Smooth muscle cell (in vitro differentiated cells): ENCODE results near the gene CUX1. TPM values are rescaled to one million over a fixed set of nuclear protein-coding genes. Genes with fewer than 3 reads are reported as not detected.
A peak's percentile ranks its signal among the peaks of the same experiment; 100 is the strongest.

Experiments used
- DNase-seq: peaks from one replicate; lab custom pipeline; 2025; ENCODE audit not compliant: unreplicated experiment; lab: John Stamatoyannopoulos, UW
- H2AFZ ChIP-seq: fragments of 200-600 bp; sonication (generic); 2 replicates; pipeline ENCODE4 v1.6.0; 2016; ENCODE audit warnings: antibody characterized with exemption, low read depth, mild to moderate bottlenecking
- H3F3A ChIP-seq: fragments of 200-600 bp; sonication (generic); 2 replicates; pipeline ENCODE4 v1.6.0; 2017; ENCODE audit warnings: antibody characterized with exemption, low read depth
- H3K27ac ChIP-seq: fragments of 200-600 bp; sonication (generic); 2 replicates; pipeline ENCODE4 v1.5.1; 2016; ENCODE audit warnings: low read depth, mild to moderate bottlenecking
- H3K27me3 ChIP-seq: fragments of 200-600 bp; sonication (generic); 2 replicates; pipeline ENCODE4 v1.6.1; 2016; ENCODE audit warnings: low read depth, mild to moderate bottlenecking
- H3K36me3 ChIP-seq: fragments of 200-600 bp; sonication (generic); 2 replicates; pipeline ENCODE4 v1.5.1; 2016; ENCODE audit warnings: low read depth
- H3K4me1 ChIP-seq: fragments of 200-600 bp; sonication (generic); 2 replicates; pipeline ENCODE4 v1.5.1; 2016; ENCODE audit warnings: low read depth
- H3K4me2 ChIP-seq: fragments of 200-600 bp; sonication (generic); 2 replicates; pipeline ENCODE4 v1.6.0; 2016; ENCODE audit warnings: mild to moderate bottlenecking
- H3K4me3 ChIP-seq: fragments of 200-600 bp; sonication (generic); 2 replicates; pipeline ENCODE4 v1.5.1; 2016; ENCODE audit warnings: mild to moderate bottlenecking
- H3K79me2 ChIP-seq: fragments of 200-600 bp; sonication (generic); 2 replicates; pipeline ENCODE4 v1.6.0; 2016; ENCODE audit warnings: low read depth, mild to moderate bottlenecking
- H3K9ac ChIP-seq: fragments of 200-600 bp; sonication (generic); 2 replicates; pipeline ENCODE4 v1.6.0; 2016; ENCODE audit warnings: low read depth
- H3K9me3 ChIP-seq: fragments of 200-600 bp; sonication (generic); replicated peaks from 2 replicates; pipeline ENCODE4 v1.5.1; 2016; ENCODE audit warnings: low read depth
- H4K20me1 ChIP-seq: fragments of 200-600 bp; sonication (generic); 2 replicates; pipeline ENCODE4 v1.6.0; 2016; ENCODE audit warnings: low read depth
- CTCF ChIP-seq: fragments of 200-600 bp; sonication (generic); IDR thresholded peaks from 2 replicates; pipeline ENCODE4 v1.5.1; 2017; ENCODE audit warnings: borderline replicate concordance, mild to moderate bottlenecking, antibody characterized with exemption; ENCODE audit not compliant: insufficient read depth, poor library complexity, severe bottlenecking
- WGBS: methylation state at CpG from one replicate; pipeline ENCODE4 v1.1.7; 2016; ENCODE audit warnings: low lambda C conversion rate; 5-methylcytosine and 5-hydroxymethylcytosine counted together
- polyA plus RNA-seq: library from polyadenylated mRNA; unstranded; fragments of >200 nt; fragmentation: Nextera tagmentation; extraction: Ambion mirVana; gene quantifications from 2 replicates; pipeline ENCODE4 v1.2.1, GENCODE V29; 2016
- total RNA-seq: library from RNA; depleted of rRNA; stranded (reverse); fragments of >200 nt; gene quantifications from 2 replicates; pipeline ENCODE4 v1.2.3, GENCODE V29; 2014

The CUX1 gene
- total and polyA plus RNA-seq, 2 experiments from 2014 or later: 56.3 to 78.4 TPM

GRCh38 chr7:101916041-101916800 lies 98.8 kb downstream of the CUX1 start:
- H3K27ac ChIP-seq: peak overlapping the region; percentile 21
- DNase-seq: no peak
- no peak for TF ChIP-seq CTCF
- no peaks in the 10 kb centered on the region for H3K27me3 ChIP-seq
- no peak overlapping the region for H3K9ac ChIP-seq
- H3K79me2 ChIP-seq: peaks cover 85% of the 10 kb centered on the region
- H3K4me1 ChIP-seq: peaks cover 8% of the 10 kb centered on the region
- H3K4me2 ChIP-seq: no peak overlapping the region
- H3K36me3 ChIP-seq: no peaks in the 10 kb centered on the region
- 87% methylated on average over 31 of the region's 31 CpGs for WGBS
- no peak overlapping the region for H3K4me3 ChIP-seq
- H2AFZ ChIP-seq: no peak overlapping the region
- H3K9me3 ChIP-seq: no peaks in the 10 kb centered on the region
- H3F3A ChIP-seq: peaks cover 16% of the 10 kb centered on the region
- H4K20me1 ChIP-seq: peaks cover 82% of the 10 kb centered on the region

- TF ChIP-seq CTCF: no peak
- no peak overlapping the region for H3K4me3 ChIP-seq
- H3K36me3 ChIP-seq: no peaks in the 10 kb centered on the region
- no peak overlapping the region for H2AFZ ChIP-seq
- peak overlapping the region; percentile 21 for H3K27ac ChIP-seq
- no peaks in the 10 kb centered on the region for H3K27me3 ChIP-seq
- no peak for DNase-seq
- H3K9ac ChIP-seq: no peak overlapping the region
- H3K79me2 ChIP-seq: peaks cover 82% of the 10 kb centered on the region
- peaks cover 12% of the 10 kb centered on the region for H3F3A ChIP-seq
- 87% methylated on average over 15 of the region's 15 CpGs for WGBS
- peaks cover 8% of the 10 kb centered on the region for H3K4me1 ChIP-seq
- peaks cover 81% of the 10 kb centered on the region for H4K20me1 ChIP-seq
- no peak overlapping the region for H3K4me2 ChIP-seq
- no peaks in the 10 kb centered on the region for H3K9me3 ChIP-seq
Measured at GRCh38 chr7:101916876-101917275, 99.5 kb downstream of the CUX1 start.

GRCh38 chr7:101917566-101917965 lies 100.1 kb downstream of the CUX1 start:
- peaks cover 80% of the 10 kb centered on the region for H3K79me2 ChIP-seq
- H4K20me1 ChIP-seq: peaks cover 80% of the 10 kb centered on the region
- no peaks in the 10 kb centered on the region for H3K27me3 ChIP-seq
- no peaks in the 10 kb centered on the region for H3K36me3 ChIP-seq
- peaks cover 7% of the 10 kb centered on the region for H3K4me1 ChIP-seq
- H3F3A ChIP-seq: peaks cover 13% of the 10 kb centered on the region
- H2AFZ ChIP-seq: no peak overlapping the region
- no peaks in the 10 kb centered on the region for H3K9me3 ChIP-seq
- WGBS: 96% methylated on average over 11 of the region's 11 CpGs
- H3K4me2 ChIP-seq: no peak overlapping the region
- no peak overlapping the region for H3K9ac ChIP-seq
- no peak overlapping the region for H3K4me3 ChIP-seq
- no peak for TF ChIP-seq CTCF
- no peak for DNase-seq
- no peak overlapping the region for H3K27ac ChIP-seq

GRCh38 chr7:101918426-101918825 lies 101.0 kb downstream of the CUX1 start:
- Histone ChIP-seq H3K79me2 (peaks cover 80% of the 10 kb centered on the region), H4K20me1 (peaks cover 79% of the 10 kb centered on the region), H3K27me3 (no peaks in the 10 kb centered on the region), H3K9ac (no peak overlapping the region), H3F3A (peaks cover 21% of the 10 kb centered on the region), H2AFZ (no peak overlapping the region), H3K27ac (no peak overlapping the region), H3K4me1 (peaks cover 13% of the 10 kb centered on the region), H3K9me3 (no peaks in the 10 kb centered on the region), H3K4me3 (no peak overlapping the region), H3K4me2 (no peak overlapping the region), H3K36me3 (no peaks in the 10 kb centered on the region)
- WGBS: 98% methylated on average over 9 of the region's 9 CpGs
- TF ChIP-seq CTCF: no peak
- DNase-seq: no peak
